SK-N-SH treated with all-trans-retinoic acid at 6 μM for 48 hours (cell line): ENCODE measurements around the gene TERB1.

Experiments used
- ATAC-seq: fragments of 200-7000 bp; cut with Tn5 transposase; 3 replicates; pipeline ENCODE4 v1.9.1; 2020; ENCODE audit warnings: mild to moderate bottlenecking, moderate library complexity
- ARNTL ChIP-seq: fragments of 450-650 bp; formaldehyde crosslinking; IDR thresholded peaks from 2 replicates; pipeline ENCODE4 v1.5.0; 2020; ENCODE audit warnings: low read depth, mild to moderate bottlenecking, moderate library complexity, borderline replicate concordance
- BACH2 ChIP-seq: fragments of 250-450 bp; sonication (Bioruptor Pico); IDR thresholded peaks from 2 replicates; pipeline ENCODE4 v1.9.0; 2021; ENCODE audit warnings: mild to moderate bottlenecking, borderline replicate concordance
- CSDC2 ChIP-seq: fragments of 250-450 bp; sonication (Bioruptor Pico); IDR thresholded peaks from 2 replicates; pipeline ENCODE4 v1.5.0; 2020; ENCODE audit warnings: mild to moderate bottlenecking, moderate library complexity
- ESRRG ChIP-seq: fragments of 250-450 bp; sonication (Bioruptor Pico); IDR thresholded peaks from 2 replicates; pipeline ENCODE4 v1.6.1; 2021; ENCODE audit warnings: mild to moderate bottlenecking
- GLIS3 ChIP-seq: fragments of 250-450 bp; sonication (Bioruptor Pico); IDR thresholded peaks from 2 replicates; pipeline ENCODE4 v1.5.0; 2020; ENCODE audit warnings: mild to moderate bottlenecking, moderate library complexity
- ISL1 ChIP-seq: fragments of 250-450 bp; sonication (Bioruptor Pico); IDR thresholded peaks from 2 replicates; pipeline ENCODE4 v2.1.2; 2022; ENCODE audit warnings: mild to moderate bottlenecking, moderate library complexity
- PPARA ChIP-seq: fragments of 250-450 bp; sonication (Bioruptor Pico); IDR thresholded peaks from 2 replicates; pipeline ENCODE4 v1.5.0; 2020; ENCODE audit warnings: mild to moderate bottlenecking, borderline replicate concordance
- RARB ChIP-seq: fragments of 250-450 bp; sonication (Bioruptor Pico); IDR thresholded peaks from 2 replicates; pipeline ENCODE4 v1.8.0; 2021; ENCODE audit warnings: mild to moderate bottlenecking, moderate library complexity
- SNAI2 ChIP-seq: fragments of 250-450 bp; sonication (Bioruptor Pico); IDR thresholded peaks from 2 replicates; pipeline ENCODE4 v1.5.0; 2020; ENCODE audit warnings: mild to moderate bottlenecking, moderate library complexity
- TCF4 ChIP-seq: fragments of 250-450 bp; sonication (Bioruptor Pico); IDR thresholded peaks from 2 replicates; pipeline ENCODE4 v1.8.0; 2021; ENCODE audit warnings: mild to moderate bottlenecking, moderate library complexity, borderline replicate concordance
- ZC3H10 ChIP-seq: fragments of 250-450 bp; sonication (Bioruptor Pico); IDR thresholded peaks from 2 replicates; pipeline ENCODE4 v1.5.1; 2021; ENCODE audit warnings: mild to moderate bottlenecking, moderate library complexity
- ZFP3 ChIP-seq: fragments of 250-450 bp; sonication (Bioruptor Pico); IDR thresholded peaks from 2 replicates; pipeline ENCODE4 v1.5.0; 2020; ENCODE audit warnings: mild to moderate bottlenecking, moderate library complexity
- ZNF565 ChIP-seq: fragments of 450-650 bp; formaldehyde crosslinking; conservative IDR thresholded peaks from 2 replicates; pipeline ENCODE4 v1.5.0; 2020; ENCODE audit warnings: low read depth, mild to moderate bottlenecking, moderate library complexity
- ZNF70 ChIP-seq: fragments of 450-650 bp; formaldehyde crosslinking; IDR thresholded peaks from 2 replicates; pipeline ENCODE4 v1.5.0; 2020; ENCODE audit warnings: mild to moderate bottlenecking, moderate library complexity
- ZNF8 ChIP-seq: fragments of 450-650 bp; formaldehyde crosslinking; IDR thresholded peaks from 2 replicates; pipeline ENCODE4 v1.5.0; 2020; ENCODE audit warnings: mild to moderate bottlenecking, moderate library complexity
- TF ChIP-seq, protein P1 (sequence below): fragments of 250-450 bp; sonication (Bioruptor Pico); IDR thresholded peaks from 2 replicates; pipeline ENCODE4 v1.5.1; 2020; ENCODE audit warnings: low read depth, mild to moderate bottlenecking, moderate library complexity
- TF ChIP-seq, protein P2 (sequence below): fragments of 250-450 bp; sonication (Bioruptor Pico); IDR thresholded peaks from 2 replicates; pipeline ENCODE4 v1.5.1; 2021; ENCODE audit warnings: mild to moderate bottlenecking, moderate library complexity
- TF ChIP-seq, protein P3 (sequence below): fragments of 250-450 bp; sonication (Bioruptor Pico); IDR thresholded peaks from 2 replicates; pipeline ENCODE4 v1.5.0; 2020; ENCODE audit warnings: mild to moderate bottlenecking, moderate library complexity
- TF ChIP-seq, protein P4 (sequence below): fragments of 250-450 bp; sonication (Bioruptor Pico); IDR thresholded peaks from 2 replicates; pipeline ENCODE4 v1.8.0; 2020; ENCODE audit warnings: mild to moderate bottlenecking, moderate library complexity, borderline replicate concordance

TERB1 gene

DNA sequence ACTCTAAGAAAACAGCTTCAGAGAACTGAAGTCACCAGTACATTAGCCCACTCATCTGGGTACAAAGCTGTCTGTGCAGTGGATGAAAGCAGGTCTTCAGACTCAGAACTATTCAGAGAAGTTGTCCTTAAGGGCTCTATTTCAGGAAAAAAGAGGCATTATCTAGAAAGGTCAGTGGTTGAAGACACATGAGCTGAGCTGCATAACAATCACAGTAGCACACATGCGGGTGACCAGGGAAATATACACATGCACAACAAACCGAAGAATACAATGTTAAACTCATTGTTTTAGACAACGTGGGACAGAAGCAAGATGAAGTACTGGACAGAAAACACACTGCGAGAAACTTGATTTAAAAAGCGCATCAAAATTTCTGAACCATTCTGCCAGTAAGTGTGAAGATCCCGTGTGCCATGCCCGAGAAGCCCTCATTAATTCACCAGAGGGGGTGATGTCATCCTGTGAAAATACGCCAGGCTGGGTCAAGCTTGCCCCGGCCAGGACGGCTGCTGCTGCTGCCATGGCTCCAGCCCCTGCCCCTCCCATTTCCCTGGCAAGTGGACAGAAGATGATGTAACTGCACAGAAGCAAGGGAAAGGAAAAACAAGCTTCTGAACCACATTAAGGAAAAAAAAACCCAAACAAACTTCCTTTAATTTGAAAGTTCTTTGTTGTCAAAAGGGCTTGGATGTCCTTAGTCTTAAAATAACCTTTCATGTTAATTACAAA lies 60.0 kb downstream of the TERB1 start (continued):
- TF ChIP-seq, protein P1, sequence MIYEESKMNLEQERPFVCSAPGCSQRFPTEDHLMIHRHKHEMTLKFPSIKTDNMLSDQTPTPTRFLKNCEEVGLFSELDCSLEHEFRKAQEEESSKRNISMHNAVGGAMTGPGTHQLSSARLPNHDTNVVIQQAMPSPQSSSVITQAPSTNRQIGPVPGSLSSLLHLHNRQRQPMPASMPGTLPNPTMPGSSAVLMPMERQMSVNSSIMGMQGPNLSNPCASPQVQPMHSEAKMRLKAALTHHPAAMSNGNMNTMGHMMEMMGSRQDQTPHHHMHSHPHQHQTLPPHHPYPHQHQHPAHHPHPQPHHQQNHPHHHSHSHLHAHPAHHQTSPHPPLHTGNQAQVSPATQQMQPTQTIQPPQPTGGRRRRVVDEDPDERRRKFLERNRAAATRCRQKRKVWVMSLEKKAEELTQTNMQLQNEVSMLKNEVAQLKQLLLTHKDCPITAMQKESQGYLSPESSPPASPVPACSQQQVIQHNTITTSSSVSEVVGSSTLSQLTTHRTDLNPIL (CRISPR knock-in tag) = peak; percentile 70; the same call in 1 of the 2 replicates
- TF ChIP-seq TCF4 (CRISPR knock-in tag) = no peak
- no peak for TF ChIP-seq ZC3H10 (CRISPR knock-in tag)
- no peak for TF ChIP-seq ARNTL (CRISPR knock-in tag)
- TF ChIP-seq ZNF8 (CRISPR knock-in tag) = no peak
- TF ChIP-seq, protein P2, sequence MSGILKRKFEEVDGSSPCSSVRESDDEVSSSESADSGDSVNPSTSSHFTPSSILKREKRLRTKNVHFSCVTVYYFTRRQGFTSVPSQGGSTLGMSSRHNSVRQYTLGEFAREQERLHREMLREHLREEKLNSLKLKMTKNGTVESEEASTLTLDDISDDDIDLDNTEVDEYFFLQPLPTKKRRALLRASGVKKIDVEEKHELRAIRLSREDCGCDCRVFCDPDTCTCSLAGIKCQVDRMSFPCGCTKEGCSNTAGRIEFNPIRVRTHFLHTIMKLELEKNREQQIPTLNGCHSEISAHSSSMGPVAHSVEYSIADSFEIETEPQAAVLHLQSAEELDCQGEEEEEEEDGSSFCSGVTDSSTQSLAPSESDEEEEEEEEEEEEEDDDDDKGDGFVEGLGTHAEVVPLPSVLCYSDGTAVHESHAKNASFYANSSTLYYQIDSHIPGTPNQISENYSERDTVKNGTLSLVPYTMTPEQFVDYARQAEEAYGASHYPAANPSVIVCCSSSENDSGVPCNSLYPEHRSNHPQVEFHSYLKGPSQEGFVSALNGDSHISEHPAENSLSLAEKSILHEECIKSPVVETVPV (CRISPR knock-in tag) = no peak

DNA sequence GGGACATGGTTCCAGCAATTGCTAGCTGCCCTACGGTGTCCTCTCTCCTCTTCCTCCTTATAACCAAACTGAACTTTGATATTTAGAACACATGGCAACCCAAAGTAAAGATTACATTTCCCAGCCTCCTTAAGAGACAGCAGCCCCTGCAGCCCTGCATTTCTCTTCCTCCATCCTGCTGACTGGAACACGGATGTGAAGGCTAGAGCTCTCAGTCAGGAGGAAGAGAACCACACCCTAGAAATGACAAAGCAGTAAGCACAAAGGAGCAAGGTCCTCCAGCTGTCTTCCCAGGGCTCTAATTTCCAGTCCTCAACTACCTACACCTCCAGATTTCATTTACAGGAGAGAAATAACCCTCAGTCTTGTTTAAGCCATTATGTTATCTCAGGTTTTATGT lies 60.9 kb downstream of the TERB1 start:
- ATAC-seq = no peak
- TF ChIP-seq, protein P2 (CRISPR knock-in tag) = no peak
- TF ChIP-seq ARNTL (CRISPR knock-in tag) (no peak), ESRRG (CRISPR knock-in tag) (no peak)
- TF ChIP-seq, protein P1 (CRISPR knock-in tag) = no peak

DNA sequence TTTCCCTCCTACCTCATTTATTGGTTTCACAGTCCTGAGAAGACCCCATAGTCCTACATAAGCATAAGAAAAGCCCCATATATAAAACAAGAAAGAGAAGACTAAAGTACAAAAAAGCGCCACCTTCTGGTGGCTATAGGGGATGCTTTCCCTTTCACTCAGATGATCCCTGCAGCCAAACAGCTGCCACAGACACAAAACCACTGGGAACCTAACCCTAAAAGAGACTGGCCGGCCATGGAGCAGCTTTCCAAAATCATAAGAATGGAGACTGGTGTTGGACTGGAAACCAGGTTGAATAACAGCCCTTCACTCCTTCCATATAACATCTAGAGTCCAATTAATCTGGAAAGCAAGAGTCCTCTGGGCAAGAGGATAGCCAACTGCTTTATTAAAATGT lies 61.4 kb downstream of the TERB1 start:
- ATAC-seq = peak; percentile 73
- no peak for TF ChIP-seq ZNF8 (CRISPR knock-in tag)
- no peak for TF ChIP-seq RARB (CRISPR knock-in tag)
- no peak for TF ChIP-seq ZFP3 (CRISPR knock-in tag)
- TF ChIP-seq, protein P1 (CRISPR knock-in tag) = no peak
- TF ChIP-seq GLIS3 (CRISPR knock-in tag) = no peak
- no peak for TF ChIP-seq ZNF565 (CRISPR knock-in tag)

DNA sequence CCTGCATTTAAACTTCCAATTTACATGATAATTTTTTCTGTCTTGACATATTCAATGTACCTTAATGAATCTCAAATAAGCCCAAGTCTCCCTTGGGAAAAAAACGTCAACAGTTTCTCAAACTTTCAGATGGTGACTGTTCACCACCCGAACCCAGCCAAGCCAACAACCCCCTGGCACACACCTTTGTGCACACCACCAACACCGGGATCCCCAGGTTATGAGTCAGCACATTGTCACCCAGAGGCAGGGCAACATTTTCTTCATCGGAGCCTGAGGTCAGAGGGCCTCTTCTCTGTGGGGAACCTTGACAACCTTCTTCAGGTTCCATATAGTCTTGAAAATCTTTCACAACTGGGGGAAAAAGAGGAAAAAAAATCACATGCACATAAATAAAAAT lies 65.5 kb downstream of the TERB1 start:
- ATAC-seq = no peak
- TF ChIP-seq CSDC2 (no peak), RARB (CRISPR knock-in tag) (no peak), PPARA (CRISPR knock-in tag) (no peak), ZNF565 (CRISPR knock-in tag) (no peak), ZNF70 (no peak), SNAI2 (CRISPR knock-in tag) (no peak), ZNF8 (CRISPR knock-in tag) (no peak), BACH2 (no peak), ARNTL (CRISPR knock-in tag) (no peak), ISL1 (CRISPR knock-in tag) (no peak), GLIS3 (CRISPR knock-in tag) (no peak)
- TF ChIP-seq, protein P3, sequence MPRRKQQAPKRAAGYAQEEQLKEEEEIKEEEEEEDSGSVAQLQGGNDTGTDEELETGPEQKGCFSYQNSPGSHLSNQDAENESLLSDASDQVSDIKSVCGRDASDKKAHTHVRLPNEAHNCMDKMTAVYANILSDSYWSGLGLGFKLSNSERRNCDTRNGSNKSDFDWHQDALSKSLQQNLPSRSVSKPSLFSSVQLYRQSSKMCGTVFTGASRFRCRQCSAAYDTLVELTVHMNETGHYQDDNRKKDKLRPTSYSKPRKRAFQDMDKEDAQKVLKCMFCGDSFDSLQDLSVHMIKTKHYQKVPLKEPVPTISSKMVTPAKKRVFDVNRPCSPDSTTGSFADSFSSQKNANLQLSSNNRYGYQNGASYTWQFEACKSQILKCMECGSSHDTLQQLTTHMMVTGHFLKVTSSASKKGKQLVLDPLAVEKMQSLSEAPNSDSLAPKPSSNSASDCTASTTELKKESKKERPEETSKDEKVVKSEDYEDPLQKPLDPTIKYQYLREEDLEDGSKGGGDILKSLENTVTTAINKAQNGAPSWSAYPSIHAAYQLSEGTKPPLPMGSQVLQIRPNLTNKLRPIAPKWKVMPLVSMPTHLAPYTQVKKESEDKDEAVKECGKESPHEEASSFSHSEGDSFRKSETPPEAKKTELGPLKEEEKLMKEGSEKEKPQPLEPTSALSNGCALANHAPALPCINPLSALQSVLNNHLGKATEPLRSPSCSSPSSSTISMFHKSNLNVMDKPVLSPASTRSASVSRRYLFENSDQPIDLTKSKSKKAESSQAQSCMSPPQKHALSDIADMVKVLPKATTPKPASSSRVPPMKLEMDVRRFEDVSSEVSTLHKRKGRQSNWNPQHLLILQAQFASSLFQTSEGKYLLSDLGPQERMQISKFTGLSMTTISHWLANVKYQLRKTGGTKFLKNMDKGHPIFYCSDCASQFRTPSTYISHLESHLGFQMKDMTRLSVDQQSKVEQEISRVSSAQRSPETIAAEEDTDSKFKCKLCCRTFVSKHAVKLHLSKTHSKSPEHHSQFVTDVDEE (CRISPR knock-in tag) = no peak
- TF ChIP-seq, protein P1 (CRISPR knock-in tag) = no peak
- TF ChIP-seq, protein P4, sequence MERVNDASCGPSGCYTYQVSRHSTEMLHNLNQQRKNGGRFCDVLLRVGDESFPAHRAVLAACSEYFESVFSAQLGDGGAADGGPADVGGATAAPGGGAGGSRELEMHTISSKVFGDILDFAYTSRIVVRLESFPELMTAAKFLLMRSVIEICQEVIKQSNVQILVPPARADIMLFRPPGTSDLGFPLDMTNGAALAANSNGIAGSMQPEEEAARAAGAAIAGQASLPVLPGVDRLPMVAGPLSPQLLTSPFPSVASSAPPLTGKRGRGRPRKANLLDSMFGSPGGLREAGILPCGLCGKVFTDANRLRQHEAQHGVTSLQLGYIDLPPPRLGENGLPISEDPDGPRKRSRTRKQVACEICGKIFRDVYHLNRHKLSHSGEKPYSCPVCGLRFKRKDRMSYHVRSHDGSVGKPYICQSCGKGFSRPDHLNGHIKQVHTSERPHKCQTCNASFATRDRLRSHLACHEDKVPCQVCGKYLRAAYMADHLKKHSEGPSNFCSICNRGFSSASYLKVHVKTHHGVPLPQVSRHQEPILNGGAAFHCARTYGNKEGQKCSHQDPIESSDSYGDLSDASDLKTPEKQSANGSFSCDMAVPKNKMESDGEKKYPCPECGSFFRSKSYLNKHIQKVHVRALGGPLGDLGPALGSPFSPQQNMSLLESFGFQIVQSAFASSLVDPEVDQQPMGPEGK (CRISPR knock-in tag) = no peak
- TF ChIP-seq, protein P2 (CRISPR knock-in tag) = no peak
